ENCODE data around the gene CLTCL1.

CLTCL1 gene

DNA sequence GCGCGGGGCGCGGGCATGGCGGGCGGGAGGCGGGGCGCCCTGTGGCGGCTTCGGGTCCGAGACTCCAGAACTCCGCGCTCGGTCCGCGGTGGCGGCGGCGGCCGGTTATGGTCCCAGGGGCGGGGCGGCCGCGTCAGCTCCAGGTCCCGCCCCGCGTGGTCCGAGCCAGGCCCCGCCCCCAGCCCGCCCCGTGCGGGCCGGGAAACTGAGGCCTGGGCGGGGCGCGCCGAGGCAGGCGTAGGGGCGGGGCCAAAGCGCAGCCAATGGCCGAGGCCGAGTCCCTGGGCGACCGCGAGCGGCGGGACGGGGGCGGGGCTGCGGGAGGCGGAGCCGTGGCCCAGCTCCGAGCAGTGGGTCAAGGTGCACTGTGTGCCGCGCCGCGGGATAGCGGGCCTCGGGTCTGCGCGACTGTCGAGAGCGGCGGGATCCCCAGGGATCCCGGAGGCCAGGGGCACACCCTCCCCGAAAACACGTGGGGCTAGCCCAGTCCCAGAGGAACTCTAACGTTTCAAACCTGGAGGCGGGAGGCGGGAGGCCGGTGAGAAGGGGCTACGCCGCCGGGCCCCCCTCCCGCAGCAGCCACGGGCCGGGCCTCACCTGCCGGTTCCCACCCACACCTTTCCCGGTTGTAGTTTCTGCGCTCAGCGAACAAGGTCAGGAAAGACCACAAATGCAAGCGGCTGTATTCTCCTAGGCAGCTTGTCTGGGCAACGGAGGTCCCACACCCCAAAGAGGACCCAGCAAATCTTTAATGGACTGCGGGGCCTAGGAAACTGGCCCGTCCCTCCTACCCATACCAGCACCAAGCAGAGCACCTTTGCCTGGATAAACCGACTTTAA lies 112.6 kb downstream of the CLTCL1 start, which contains the start of gene SLC25A1:
TSS of gene SLC25A1 (minus strand) at position 80 of the 840 bp plus-strand sequence. CDS start at position 17, 63 bp downstream.
- ChIA-PET CTCF (interaction anchor here (0.7 to 3.2 kb wide), 27 partner anchors 9 to 452 kb away, joined by 3 to 37 read pairs (median 5); partner anchors contain the start of genes C22orf39, CDC45, CLTCL1 and ESS2), POLR2A (interaction anchor here (1.6 kb wide), 1 partner anchor 253 kb away, joined by 4 read pairs; the partner anchor contains the start of gene HIRA)
- peak; percentile 97 for DNase-seq (ENCODE audit: extremely low spot score)
- TF ChIP-seq, protein P1, sequence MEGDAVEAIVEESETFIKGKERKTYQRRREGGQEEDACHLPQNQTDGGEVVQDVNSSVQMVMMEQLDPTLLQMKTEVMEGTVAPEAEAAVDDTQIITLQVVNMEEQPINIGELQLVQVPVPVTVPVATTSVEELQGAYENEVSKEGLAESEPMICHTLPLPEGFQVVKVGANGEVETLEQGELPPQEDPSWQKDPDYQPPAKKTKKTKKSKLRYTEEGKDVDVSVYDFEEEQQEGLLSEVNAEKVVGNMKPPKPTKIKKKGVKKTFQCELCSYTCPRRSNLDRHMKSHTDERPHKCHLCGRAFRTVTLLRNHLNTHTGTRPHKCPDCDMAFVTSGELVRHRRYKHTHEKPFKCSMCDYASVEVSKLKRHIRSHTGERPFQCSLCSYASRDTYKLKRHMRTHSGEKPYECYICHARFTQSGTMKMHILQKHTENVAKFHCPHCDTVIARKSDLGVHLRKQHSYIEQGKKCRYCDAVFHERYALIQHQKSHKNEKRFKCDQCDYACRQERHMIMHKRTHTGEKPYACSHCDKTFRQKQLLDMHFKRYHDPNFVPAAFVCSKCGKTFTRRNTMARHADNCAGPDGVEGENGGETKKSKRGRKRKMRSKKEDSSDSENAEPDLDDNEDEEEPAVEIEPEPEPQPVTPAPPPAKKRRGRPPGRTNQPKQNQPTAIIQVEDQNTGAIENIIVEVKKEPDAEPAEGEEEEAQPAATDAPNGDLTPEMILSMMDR (IDR thresholded peaks at IDR 0.05; ENCODE audit: control extremely low read depth, extremely low read depth, low read depth, missing control alignments), result no peak

GRCh38 chr22:19178065-19178656 lies 113.4 kb downstream of the CLTCL1 start:
- peak; percentile 63 for DNase-seq (ENCODE audit: extremely low spot score)
- CTCF ChIA-PET, result interaction anchor here (0.9 to 3.2 kb wide), 17 partner anchors 10 to 453 kb away, joined by 3 to 37 read pairs (median 6); partner anchors contain the start of genes CDC45 and ESS2
- TF ChIP-seq, protein P1 (IDR thresholded peaks at IDR 0.05; ENCODE audit: control extremely low read depth, extremely low read depth, low read depth, missing control alignments), result no peak
- POLR2A ChIA-PET, result interaction anchor here (1.6 kb wide), 1 partner anchor 253 kb away, joined by 4 read pairs; the partner anchor contains the start of gene HIRA

GRCh38 chr22:19177164-19178064 lies 114.1 kb downstream of the CLTCL1 start:
- TF ChIP-seq, protein P1 (IDR thresholded peaks at IDR 0.05; ENCODE audit: control extremely low read depth, extremely low read depth, low read depth, missing control alignments), result no peak
- POLR2A ChIA-PET, result no interaction called here
- no peak for DNase-seq (ENCODE audit: extremely low spot score)
- CTCF ChIA-PET, result interaction anchor here (3.2 kb wide), 1 partner anchor 454 kb away, joined by 37 read pairs; no protein-coding TSS in a partner anchor

DNA sequence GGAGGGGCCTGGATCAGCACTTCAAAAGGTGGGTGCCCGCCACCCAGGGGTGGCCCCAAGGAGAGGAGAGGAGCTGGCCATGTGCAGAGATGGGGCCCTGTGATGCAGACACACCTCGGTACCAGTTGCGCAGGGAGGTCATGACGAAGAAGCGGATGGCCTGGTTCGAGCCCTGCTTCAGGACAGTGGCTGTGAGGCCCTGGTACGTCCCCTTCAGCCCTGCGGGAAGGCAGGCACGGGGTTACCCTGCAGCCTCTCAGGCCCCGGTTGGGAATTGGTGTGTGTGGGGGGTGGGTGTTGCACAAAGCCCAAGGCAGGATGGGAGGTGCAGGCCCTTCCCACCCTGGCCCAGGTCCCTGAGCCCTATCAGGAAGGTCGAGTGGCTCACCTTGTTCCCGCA lies 114.8 kb downstream of the CLTCL1 start:
- DNase-seq (ENCODE audit: extremely low spot score), result no peak
- POLR2A ChIA-PET, result no interaction called here
- CTCF ChIA-PET, result no interaction called here
- TF ChIP-seq, protein P1 (IDR thresholded peaks at IDR 0.05; ENCODE audit: control extremely low read depth, extremely low read depth, low read depth, missing control alignments), result no peak

DNA sequence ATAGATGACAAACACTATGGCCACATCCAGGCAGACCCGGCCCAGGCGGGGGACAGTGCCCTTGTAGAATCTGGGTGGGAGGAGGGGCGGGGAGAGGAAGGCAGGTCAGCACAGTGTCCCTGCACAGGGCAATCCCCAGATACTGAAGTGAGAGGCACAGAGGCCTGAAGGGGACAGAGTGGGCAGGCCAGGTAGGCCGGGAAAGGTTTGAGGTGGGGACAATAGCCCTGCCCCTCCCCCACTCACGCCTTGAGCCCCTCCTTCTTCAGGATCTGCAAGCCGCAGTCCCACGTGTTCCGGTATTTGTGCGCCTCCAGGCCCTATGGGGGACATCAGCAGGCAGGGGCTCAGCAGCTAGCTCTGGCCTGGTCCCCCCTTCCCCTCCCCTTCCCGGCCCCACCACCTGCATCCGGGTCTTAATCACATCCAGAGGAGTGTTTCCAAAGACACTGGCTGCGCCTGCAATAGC lies 115.3 kb downstream of the CLTCL1 start:
- CTCF ChIA-PET, result no interaction called here
- DNase-seq (ENCODE audit: extremely low spot score), result no peak
- TF ChIP-seq, protein P1 (IDR thresholded peaks at IDR 0.05; ENCODE audit: control extremely low read depth, extremely low read depth, low read depth, missing control alignments), result no peak
- POLR2A ChIA-PET, result no interaction called here
